IMR-90 (cell line): ENCODE data around the gene BDNF.

ENCODE experiments used
- BHLHE40 ChIP-seq: fragments of 150-350 bp; IDR thresholded peaks from 2 replicates; pipeline ENCODE4 v1.6.1; 2016; ENCODE audit warnings: mild to moderate bottlenecking, low read depth, low read length
- CEBPB ChIP-seq: IDR thresholded peaks from 2 replicates; pipeline ENCODE4 v1.6.1; 2012; ENCODE audit warnings: low read depth, low read length, improper control_type of control experiment
- MAZ ChIP-seq: IDR thresholded peaks from 2 replicates; pipeline ENCODE4 v1.6.1; 2012; ENCODE audit warnings: low read depth, mild to moderate bottlenecking, low read length, improper control_type of control experiment, moderate library complexity, borderline replicate concordance
- MXI1 ChIP-seq: IDR thresholded peaks from 2 replicates; pipeline ENCODE4 v1.6.1; 2012; ENCODE audit warnings: low read depth, mild to moderate bottlenecking, low read length, moderate library complexity, borderline replicate concordance
- POLR2A ChIP-seq: IDR thresholded peaks from 2 replicates; pipeline ENCODE4 v1.6.1; 2012; ENCODE audit warnings: mild to moderate bottlenecking, low read depth, low read length
- RAD21 ChIP-seq: IDR thresholded peaks from 2 replicates; pipeline ENCODE4 v1.6.1; 2012; ENCODE audit warnings: low read length, improper control_type of control experiment
- RFX5 ChIP-seq: IDR thresholded peaks from 2 replicates; pipeline ENCODE4 v1.8.0; 2012; ENCODE audit warnings: low read depth, mild to moderate bottlenecking, low read length, moderate library complexity
- TF ChIP-seq, protein P1 (sequence below): conservative IDR thresholded peaks from 2 replicates; pipeline ENCODE4 v1.5.1; 2012; ENCODE audit warnings: mild to moderate bottlenecking, low read depth, low read length, improper control_type of control experiment
- TF ChIP-seq, protein P2 (sequence below): fragments of 150-350 bp; IDR thresholded peaks from 2 replicates; pipeline ENCODE4 v1.6.1; 2016; ENCODE audit warnings: low read depth, mild to moderate bottlenecking, low read length, moderate library complexity, borderline replicate concordance

DNA sequence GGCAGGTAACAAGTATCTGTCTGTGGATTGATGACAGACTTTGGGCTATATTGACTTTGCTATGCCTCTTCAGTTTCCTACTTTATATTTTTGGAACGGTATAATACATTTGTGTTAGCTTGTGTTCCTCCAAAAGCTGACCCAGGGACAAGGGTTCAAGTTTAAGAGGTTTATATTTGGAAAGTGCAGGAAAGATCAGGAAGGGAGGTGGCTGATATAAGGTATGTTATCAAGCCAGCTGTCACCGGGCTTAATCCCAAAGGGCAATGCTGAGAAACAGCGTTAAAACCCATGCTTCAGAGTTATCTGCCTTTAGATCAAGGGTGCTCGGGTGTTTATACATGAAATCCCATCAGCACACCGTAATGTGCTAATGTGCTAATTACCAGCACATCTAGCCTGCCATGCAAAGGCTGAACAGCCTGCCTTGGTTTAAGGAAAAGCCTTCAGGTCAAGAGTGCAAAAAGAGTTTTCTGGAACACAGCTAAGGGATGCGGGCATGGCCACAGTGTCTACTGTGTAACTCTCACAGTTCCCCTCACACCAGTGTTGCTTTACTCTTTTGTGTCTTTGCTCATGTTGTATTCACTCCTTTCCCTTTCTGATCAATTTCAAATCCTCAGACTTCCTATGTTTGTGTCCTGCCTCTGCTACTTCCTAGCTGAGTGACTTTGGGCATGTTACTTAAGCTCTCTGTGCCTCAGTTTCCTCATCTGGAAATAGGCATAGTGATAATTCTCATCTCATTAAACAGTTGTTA lies 77.5 kb downstream of the BDNF start:
- no peak for TF ChIP-seq CEBPB
- TF ChIP-seq BHLHE40 = no peak
- TF ChIP-seq, protein P1, sequence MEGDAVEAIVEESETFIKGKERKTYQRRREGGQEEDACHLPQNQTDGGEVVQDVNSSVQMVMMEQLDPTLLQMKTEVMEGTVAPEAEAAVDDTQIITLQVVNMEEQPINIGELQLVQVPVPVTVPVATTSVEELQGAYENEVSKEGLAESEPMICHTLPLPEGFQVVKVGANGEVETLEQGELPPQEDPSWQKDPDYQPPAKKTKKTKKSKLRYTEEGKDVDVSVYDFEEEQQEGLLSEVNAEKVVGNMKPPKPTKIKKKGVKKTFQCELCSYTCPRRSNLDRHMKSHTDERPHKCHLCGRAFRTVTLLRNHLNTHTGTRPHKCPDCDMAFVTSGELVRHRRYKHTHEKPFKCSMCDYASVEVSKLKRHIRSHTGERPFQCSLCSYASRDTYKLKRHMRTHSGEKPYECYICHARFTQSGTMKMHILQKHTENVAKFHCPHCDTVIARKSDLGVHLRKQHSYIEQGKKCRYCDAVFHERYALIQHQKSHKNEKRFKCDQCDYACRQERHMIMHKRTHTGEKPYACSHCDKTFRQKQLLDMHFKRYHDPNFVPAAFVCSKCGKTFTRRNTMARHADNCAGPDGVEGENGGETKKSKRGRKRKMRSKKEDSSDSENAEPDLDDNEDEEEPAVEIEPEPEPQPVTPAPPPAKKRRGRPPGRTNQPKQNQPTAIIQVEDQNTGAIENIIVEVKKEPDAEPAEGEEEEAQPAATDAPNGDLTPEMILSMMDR = no peak
- TF ChIP-seq POLR2A = no peak
- no peak for TF ChIP-seq RFX5
- TF ChIP-seq, protein P2, sequence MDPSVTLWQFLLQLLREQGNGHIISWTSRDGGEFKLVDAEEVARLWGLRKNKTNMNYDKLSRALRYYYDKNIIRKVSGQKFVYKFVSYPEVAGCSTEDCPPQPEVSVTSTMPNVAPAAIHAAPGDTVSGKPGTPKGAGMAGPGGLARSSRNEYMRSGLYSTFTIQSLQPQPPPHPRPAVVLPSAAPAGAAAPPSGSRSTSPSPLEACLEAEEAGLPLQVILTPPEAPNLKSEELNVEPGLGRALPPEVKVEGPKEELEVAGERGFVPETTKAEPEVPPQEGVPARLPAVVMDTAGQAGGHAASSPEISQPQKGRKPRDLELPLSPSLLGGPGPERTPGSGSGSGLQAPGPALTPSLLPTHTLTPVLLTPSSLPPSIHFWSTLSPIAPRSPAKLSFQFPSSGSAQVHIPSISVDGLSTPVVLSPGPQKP = no peak
- TF ChIP-seq MXI1 = no peak
- no peak for TF ChIP-seq RAD21
- TF ChIP-seq MAZ = no peak
